Neural cell (in vitro differentiated cells): ENCODE results near the gene ZFYVE28. TPM values are rescaled to one million over a fixed set of nuclear protein-coding genes. Genes with fewer than 3 reads are reported as not detected.

Experiments
- H2AFZ ChIP-seq: fragments of 200-600, 300-800 bp; sonication (generic), shearing (Covaris generic); 2 replicates; pipeline ENCODE4 v1.6.0; 2014; ENCODE audit warnings: low read depth, mild to moderate bottlenecking, antibody characterized with exemption, low read length, moderate library complexity
- H3F3A ChIP-seq: fragments of 200-600 bp; shearing (Covaris generic); 2 replicates; pipeline ENCODE4 v1.6.1; 2016; ENCODE audit warnings: mild to moderate bottlenecking, moderate library complexity, mixed read lengths, antibody characterized with exemption, low read length; ENCODE audit not compliant: insufficient read depth, poor library complexity, severe bottlenecking
- H3K27ac ChIP-seq: fragments of 200-600, 300-800 bp; sonication (generic), shearing (Covaris generic); 2 replicates; pipeline ENCODE4 v1.5.1; 2014; ENCODE audit warnings: mild to moderate bottlenecking, low read length, moderate library complexity
- H3K27me3 ChIP-seq: fragments of 300-800, 200-600 bp; sonication (generic), shearing (Covaris generic); 2 replicates; pipeline ENCODE4 v1.6.0; 2014; ENCODE audit warnings: mild to moderate bottlenecking, low read depth, low read length, moderate library complexity; ENCODE audit not compliant: insufficient read depth
- H3K36me3 ChIP-seq: fragments of 300-800, 200-600 bp; sonication (generic), shearing (Covaris generic); 2 replicates; pipeline ENCODE4 v1.5.1; 2014; ENCODE audit warnings: mild to moderate bottlenecking, antibody characterized with exemption, low read length, moderate library complexity; ENCODE audit not compliant: insufficient read depth
- H3K4me2 ChIP-seq: fragments of 300-800, 200-600 bp; sonication (generic), shearing (Covaris generic); 2 replicates; pipeline ENCODE4 v1.6.0; 2014; ENCODE audit warnings: mild to moderate bottlenecking, low read length
- H3K4me3 ChIP-seq: fragments of 300-800, 200-600 bp; sonication (generic), shearing (Covaris generic); 2 replicates; pipeline ENCODE4 v1.5.1; 2014; ENCODE audit warnings: mild to moderate bottlenecking, low read length, moderate library complexity
- H3K79me2 ChIP-seq: fragments of 200-600 bp; shearing (Covaris generic); replicated peaks from 2 replicates; pipeline ENCODE4 v1.6.0; 2014; ENCODE audit warnings: mild to moderate bottlenecking, low read length, moderate library complexity; ENCODE audit not compliant: insufficient read depth
- H3K9ac ChIP-seq: fragments of 300-800, 200-600 bp; sonication (generic), shearing (Covaris generic); 2 replicates; pipeline ENCODE4 v1.6.1; 2016; ENCODE audit warnings: mild to moderate bottlenecking, low read length, mixed read lengths
- H3K9me2 ChIP-seq: fragments of 200-600 bp; shearing (Covaris generic); 2 replicates; pipeline ENCODE4 v1.6.1; 2016; ENCODE audit warnings: mild to moderate bottlenecking, low read length, mixed read lengths; ENCODE audit not compliant: insufficient read depth
- H3K9me3 ChIP-seq: fragments of 200-600, 300-800 bp; sonication (generic), shearing (Covaris generic); 2 replicates; pipeline ENCODE4 v1.6.1; 2016; ENCODE audit warnings: mild to moderate bottlenecking, mixed run types, low read length, moderate library complexity, mixed read lengths
- H4K20me1 ChIP-seq: fragments of 200-600 bp; shearing (Covaris generic); 2 replicates; pipeline ENCODE4 v1.6.1; 2016; ENCODE audit warnings: mild to moderate bottlenecking, mixed run types; ENCODE audit not compliant: insufficient read depth
- EP300 ChIP-seq: fragments of 450-650 bp; conservative IDR thresholded peaks from 2 replicates; pipeline ENCODE4 v1.6.1; 2014; ENCODE audit warnings: antibody characterized with exemption, mild to moderate bottlenecking, moderate library complexity; ENCODE audit not compliant: poor library complexity, severe bottlenecking
- EZH2 ChIP-seq: fragments of 200-600, 300-800 bp; shearing (Covaris generic), sonication (generic); IDR thresholded peaks from 2 replicates; pipeline ENCODE4 v1.6.1; 2014; ENCODE audit warnings: antibody characterized with exemption, low read length, borderline replicate concordance, mild to moderate bottlenecking; ENCODE audit not compliant: insufficient read depth, poor library complexity, severe bottlenecking
- MXI1 ChIP-seq: fragments of 450-650 bp; conservative IDR thresholded peaks from 2 replicates; pipeline ENCODE4 v1.6.1; 2014; ENCODE audit warnings: antibody characterized with exemption, mild to moderate bottlenecking; ENCODE audit not compliant: poor library complexity, severe bottlenecking
- POLR2AphosphoS5 ChIP-seq: IDR thresholded peaks from 2 replicates; pipeline ENCODE4 v1.6.1; 2012
- RAD21 ChIP-seq: fragments of 450-650 bp; conservative IDR thresholded peaks from 2 replicates; pipeline ENCODE4 v1.6.1; 2014; ENCODE audit warnings: antibody characterized with exemption, mild to moderate bottlenecking, moderate library complexity
- SMC3 ChIP-seq: fragments of 450-650 bp; conservative IDR thresholded peaks from 2 replicates; pipeline ENCODE4 v1.6.1; 2014; ENCODE audit warnings: antibody characterized with exemption, mild to moderate bottlenecking, moderate library complexity; ENCODE audit not compliant: poor library complexity
- TAF1 ChIP-seq: IDR thresholded peaks from 2 replicates; pipeline ENCODE4 v1.6.1; 2012; ENCODE audit warnings: low read depth
- polyA plus RNA-seq: library from polyadenylated mRNA; depleted of rRNA; stranded (reverse); fragments of >200 nt; gene quantifications from 2 replicates; pipeline ENCODE4 v1.2.3, GENCODE V29; 2014
- TF ChIP-seq, protein P1 (sequence below): fragments of 450-650 bp; IDR thresholded peaks from 2 replicates; pipeline ENCODE4 v1.5.1; 2014; ENCODE audit warnings: antibody characterized with exemption, mild to moderate bottlenecking, moderate library complexity; ENCODE audit not compliant: poor library complexity, severe bottlenecking
- TF ChIP-seq, protein P2 (sequence below): IDR thresholded peaks from 2 replicates; pipeline ENCODE4 v1.6.1; 2012; ENCODE audit warnings: borderline replicate concordance

The ZFYVE28 gene
- polyA plus RNA-seq, 1 donor from 2014 or later = 2.4 TPM

DNA sequence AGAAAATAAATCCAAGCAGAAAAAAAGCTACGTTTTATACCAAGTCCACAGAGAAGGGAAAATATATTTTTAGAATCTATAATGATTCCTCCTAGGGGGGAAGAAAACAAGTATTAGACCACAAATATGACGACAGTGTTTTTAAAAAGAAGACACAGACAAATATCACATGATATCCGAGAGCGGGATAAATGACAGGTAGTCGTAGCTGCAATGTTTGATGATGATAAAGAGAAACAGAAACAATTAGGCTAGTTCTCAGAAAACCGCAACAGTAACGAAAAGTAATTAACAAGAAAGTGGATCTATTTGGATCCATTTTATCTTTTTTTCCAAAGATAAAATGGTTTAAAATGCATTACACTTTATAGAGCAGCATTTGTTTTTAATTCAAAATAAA lies 177.4 kb downstream of the ZFYVE28 start:
- Histone ChIP-seq H3K9me3 (no peaks in the 10 kb centered on the region), H3K79me2 (peaks cover 45% of the 10 kb centered on the region), H3K36me3 (no peaks in the 10 kb centered on the region), H3K4me3 (peak overlapping the region; percentile 90), H3K4me2 (peak overlapping the region; percentile 89), H3K9me2 (no peaks in the 10 kb centered on the region), H4K20me1 (no peaks in the 10 kb centered on the region), H3K27ac (no peak overlapping the region), H3F3A (no peaks in the 10 kb centered on the region), H3K9ac (peak overlapping the region; percentile 67), H3K27me3 (no peaks in the 10 kb centered on the region), H2AFZ (no peak overlapping the region)
- TF ChIP-seq TAF1 = no peak
- TF ChIP-seq EP300 = no peak
- TF ChIP-seq, protein P1, sequence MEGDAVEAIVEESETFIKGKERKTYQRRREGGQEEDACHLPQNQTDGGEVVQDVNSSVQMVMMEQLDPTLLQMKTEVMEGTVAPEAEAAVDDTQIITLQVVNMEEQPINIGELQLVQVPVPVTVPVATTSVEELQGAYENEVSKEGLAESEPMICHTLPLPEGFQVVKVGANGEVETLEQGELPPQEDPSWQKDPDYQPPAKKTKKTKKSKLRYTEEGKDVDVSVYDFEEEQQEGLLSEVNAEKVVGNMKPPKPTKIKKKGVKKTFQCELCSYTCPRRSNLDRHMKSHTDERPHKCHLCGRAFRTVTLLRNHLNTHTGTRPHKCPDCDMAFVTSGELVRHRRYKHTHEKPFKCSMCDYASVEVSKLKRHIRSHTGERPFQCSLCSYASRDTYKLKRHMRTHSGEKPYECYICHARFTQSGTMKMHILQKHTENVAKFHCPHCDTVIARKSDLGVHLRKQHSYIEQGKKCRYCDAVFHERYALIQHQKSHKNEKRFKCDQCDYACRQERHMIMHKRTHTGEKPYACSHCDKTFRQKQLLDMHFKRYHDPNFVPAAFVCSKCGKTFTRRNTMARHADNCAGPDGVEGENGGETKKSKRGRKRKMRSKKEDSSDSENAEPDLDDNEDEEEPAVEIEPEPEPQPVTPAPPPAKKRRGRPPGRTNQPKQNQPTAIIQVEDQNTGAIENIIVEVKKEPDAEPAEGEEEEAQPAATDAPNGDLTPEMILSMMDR = no peak

DNA sequence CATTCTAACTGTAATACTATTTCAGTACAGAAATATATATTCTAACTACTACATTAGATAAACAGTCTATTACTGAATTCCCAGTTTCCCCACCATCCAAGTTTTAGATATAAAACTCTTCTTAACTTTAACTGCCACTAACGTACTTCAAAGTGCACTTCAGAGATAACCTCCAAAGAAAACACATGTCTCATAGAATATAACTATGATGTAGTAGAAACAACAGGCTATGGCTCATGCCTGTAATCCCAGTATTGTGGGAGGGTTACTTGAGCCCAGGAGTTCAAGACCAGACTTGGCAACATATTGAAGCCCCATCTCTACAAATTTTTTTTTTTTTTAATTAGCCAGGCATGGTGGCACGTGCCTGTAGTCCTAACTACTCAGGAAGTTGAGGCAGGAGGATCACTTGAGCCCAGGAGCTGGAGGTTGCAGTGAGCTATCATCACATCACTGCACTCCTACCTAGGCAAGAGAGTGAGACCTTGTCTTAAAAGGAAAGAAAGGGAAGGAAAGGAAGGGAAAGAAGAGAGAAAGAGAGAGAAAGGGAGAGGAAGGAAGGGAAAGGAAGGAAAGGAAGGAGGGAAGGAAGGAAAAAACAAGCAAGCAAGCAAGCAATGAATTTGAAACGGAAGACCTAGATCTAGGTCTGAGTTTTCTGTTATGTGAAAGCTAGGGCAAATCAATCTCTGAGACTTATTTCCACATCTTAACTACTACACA lies 181.3 kb downstream of the ZFYVE28 start:
- H3K36me3 ChIP-seq = peaks cover 5% of the 10 kb centered on the region
- no peaks in the 10 kb centered on the region for H3K9me3 ChIP-seq
- H3K27me3 ChIP-seq = no peaks in the 10 kb centered on the region
- H4K20me1 ChIP-seq = no peaks in the 10 kb centered on the region
- no peak overlapping the region for H3K4me2 ChIP-seq
- peaks cover 45% of the 10 kb centered on the region for H3K79me2 ChIP-seq
- no peak overlapping the region for H3K4me3 ChIP-seq
- no peak overlapping the region for H2AFZ ChIP-seq
- H3K9me2 ChIP-seq = no peaks in the 10 kb centered on the region
- no peaks in the 10 kb centered on the region for H3F3A ChIP-seq
- no peak overlapping the region for H3K27ac ChIP-seq
- no peak overlapping the region for H3K9ac ChIP-seq
- TF ChIP-seq EP300 (no peak), RAD21 (no peak), SMC3 (no peak), EZH2 (no peak), TAF1 (no peak), MXI1 (no peak), POLR2AphosphoS5 (no peak)
- TF ChIP-seq, protein P2, sequence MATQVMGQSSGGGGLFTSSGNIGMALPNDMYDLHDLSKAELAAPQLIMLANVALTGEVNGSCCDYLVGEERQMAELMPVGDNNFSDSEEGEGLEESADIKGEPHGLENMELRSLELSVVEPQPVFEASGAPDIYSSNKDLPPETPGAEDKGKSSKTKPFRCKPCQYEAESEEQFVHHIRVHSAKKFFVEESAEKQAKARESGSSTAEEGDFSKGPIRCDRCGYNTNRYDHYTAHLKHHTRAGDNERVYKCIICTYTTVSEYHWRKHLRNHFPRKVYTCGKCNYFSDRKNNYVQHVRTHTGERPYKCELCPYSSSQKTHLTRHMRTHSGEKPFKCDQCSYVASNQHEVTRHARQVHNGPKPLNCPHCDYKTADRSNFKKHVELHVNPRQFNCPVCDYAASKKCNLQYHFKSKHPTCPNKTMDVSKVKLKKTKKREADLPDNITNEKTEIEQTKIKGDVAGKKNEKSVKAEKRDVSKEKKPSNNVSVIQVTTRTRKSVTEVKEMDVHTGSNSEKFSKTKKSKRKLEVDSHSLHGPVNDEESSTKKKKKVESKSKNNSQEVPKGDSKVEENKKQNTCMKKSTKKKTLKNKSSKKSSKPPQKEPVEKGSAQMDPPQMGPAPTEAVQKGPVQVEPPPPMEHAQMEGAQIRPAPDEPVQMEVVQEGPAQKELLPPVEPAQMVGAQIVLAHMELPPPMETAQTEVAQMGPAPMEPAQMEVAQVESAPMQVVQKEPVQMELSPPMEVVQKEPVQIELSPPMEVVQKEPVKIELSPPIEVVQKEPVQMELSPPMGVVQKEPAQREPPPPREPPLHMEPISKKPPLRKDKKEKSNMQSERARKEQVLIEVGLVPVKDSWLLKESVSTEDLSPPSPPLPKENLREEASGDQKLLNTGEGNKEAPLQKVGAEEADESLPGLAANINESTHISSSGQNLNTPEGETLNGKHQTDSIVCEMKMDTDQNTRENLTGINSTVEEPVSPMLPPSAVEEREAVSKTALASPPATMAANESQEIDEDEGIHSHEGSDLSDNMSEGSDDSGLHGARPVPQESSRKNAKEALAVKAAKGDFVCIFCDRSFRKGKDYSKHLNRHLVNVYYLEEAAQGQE = no peak
- TF ChIP-seq, protein P1 = no peak
